GM23338 (cell line): ENCODE measurements around the gene ZNF469.

Experiments used
- CREB1 ChIP-seq: fragments of 250-450 bp; sonication (Bioruptor Pico); IDR thresholded peaks from 2 replicates; pipeline ENCODE4 v1.5.0; 2020; ENCODE audit warnings: low read depth, mild to moderate bottlenecking, moderate library complexity
- CTCF ChIP-seq, 2 experiments: fragments of 200-600 bp in 1 of 2; sonication (generic) in 1 of 2; conservative IDR thresholded peaks; 2 replicates each; pipeline versions ENCODE4 v1.5.1 to v1.6.1; 2016 to 2017; ENCODE audit warnings: antibody characterized with exemption in 2 of 2, low read depth in 2 of 2, mild to moderate bottlenecking in 2 of 2, moderate library complexity in 1 of 2
- EZH2 ChIP-seq: fragments of 200-600 bp; sonication (generic); IDR thresholded peaks from one replicate; pipeline ENCODE4 v1.8.0; 2017; ENCODE audit warnings: antibody characterized with exemption, mild to moderate bottlenecking, low read depth; ENCODE audit not compliant: unreplicated experiment
- JUNB ChIP-seq: IDR thresholded peaks from one replicate; pipeline ENCODE4 v1.6.1; 2016; ENCODE audit warnings: antibody characterized with exemption; ENCODE audit not compliant: unreplicated experiment
- POLR2AphosphoS5 ChIP-seq: IDR thresholded peaks from 2 replicates; pipeline ENCODE4 v1.6.1; 2016; ENCODE audit warnings: antibody characterized with exemption, low read depth
- REST ChIP-seq: IDR thresholded peaks from one replicate; pipeline ENCODE4 v1.6.1; 2018; ENCODE audit warnings: antibody characterized with exemption; ENCODE audit not compliant: unreplicated experiment

GRCh38 chr16:88413231-88413630 is 30.5 kb downstream of the ZNF469 start:
- no peak for TF ChIP-seq POLR2AphosphoS5
- no peak for TF ChIP-seq CREB1
- TF ChIP-seq JUNB, result no peak
- no peak for TF ChIP-seq CTCF (conservative IDR thresholded peaks at IDR 0.05; ENCODE audit: low read depth in 2 of 2)
- no peak for TF ChIP-seq EZH2
- no peak for TF ChIP-seq REST
